ENCODE data around the gene ACAP1. TPM values are rescaled to one million over a fixed set of nuclear protein-coding genes. Genes with fewer than 3 reads are reported as not detected.

Gene ACAP1
- total RNA-seq, 1 donor from 2014 or later = 0.26 TPM

GRCh38 chr17:7309628-7310027 is 26.7 kb upstream of the ACAP1 start:
- DNase-seq (ENCODE audit: low read depth) (no peak), FAIRE-seq (no peak)
- Histone ChIP-seq H3K36me3 (ENCODE audit: control insufficient read depth, insufficient read depth, low read length) (peaks cover 20% of the 10 kb centered on the region), H3K27me3 (ENCODE audit: control insufficient read depth, insufficient read depth, low read length) (no peaks in the 10 kb centered on the region), H3K4me3 (ENCODE audit: low read depth, low read length) (no peak overlapping the region)
- TF ChIP-seq CTCF (IDR thresholded peaks at IDR 0.05; ENCODE audit: insufficient read depth, low read length, severe bottlenecking) = no peak

- DNase-seq (ENCODE audit: low read depth) (no peak), FAIRE-seq (no peak)
- TF ChIP-seq CTCF (IDR thresholded peaks at IDR 0.05; ENCODE audit: insufficient read depth, low read length, severe bottlenecking) = no peak
- Histone ChIP-seq H3K27me3 (ENCODE audit: control insufficient read depth, insufficient read depth, low read length) (no peaks in the 10 kb centered on the region), H3K36me3 (ENCODE audit: control insufficient read depth, insufficient read depth, low read length) (peaks cover 21% of the 10 kb centered on the region), H3K4me3 (ENCODE audit: low read depth, low read length) (no peak overlapping the region)
Measured at GRCh38 chr17:7311110-7311705, 25.1 kb upstream of the ACAP1 start.

GRCh38 chr17:7312432-7313087 is 23.8 kb upstream of the ACAP1 start:
- H3K4me3 ChIP-seq (ENCODE audit: low read depth, low read length) = no peak overlapping the region
- H3K27me3 ChIP-seq (ENCODE audit: control insufficient read depth, insufficient read depth, low read length) = no peaks in the 10 kb centered on the region
- FAIRE-seq (no peak), DNase-seq (ENCODE audit: low read depth) (no peak)
- no peak for TF ChIP-seq CTCF (IDR thresholded peaks at IDR 0.05; ENCODE audit: insufficient read depth, low read length, severe bottlenecking)
- peaks cover 21% of the 10 kb centered on the region for H3K36me3 ChIP-seq (ENCODE audit: control insufficient read depth, insufficient read depth, low read length)

GRCh38 chr17:7313088-7313889 is 23.0 kb upstream of the ACAP1 start:
- no peaks in the 10 kb centered on the region for H3K27me3 ChIP-seq (ENCODE audit: control insufficient read depth, insufficient read depth, low read length)
- peak; percentile 13 for FAIRE-seq
- H3K4me3 ChIP-seq (ENCODE audit: low read depth, low read length) = no peak overlapping the region
- no peak for DNase-seq (ENCODE audit: low read depth)
- H3K36me3 ChIP-seq (ENCODE audit: control insufficient read depth, insufficient read depth, low read length) = peaks cover 21% of the 10 kb centered on the region
- TF ChIP-seq CTCF (IDR thresholded peaks at IDR 0.05; ENCODE audit: insufficient read depth, low read length, severe bottlenecking) = peak; percentile 26

GRCh38 chr17:7313890-7314718 is 22.2 kb upstream of the ACAP1 start:
- Histone ChIP-seq H3K4me3 (ENCODE audit: low read depth, low read length) (peak overlapping the region; percentile 62), H3K27me3 (ENCODE audit: control insufficient read depth, insufficient read depth, low read length) (no peaks in the 10 kb centered on the region), H3K36me3 (ENCODE audit: control insufficient read depth, insufficient read depth, low read length) (peaks cover 25% of the 10 kb centered on the region)
- no peak for TF ChIP-seq CTCF (IDR thresholded peaks at IDR 0.05; ENCODE audit: insufficient read depth, low read length, severe bottlenecking)
- no peak for DNase-seq (ENCODE audit: low read depth)
- peak; percentile 18 for FAIRE-seq

Measured in bronchial epithelial cell (primary cell).